ENCODE data around the gene FLT1.
A peak's percentile ranks its signal among the peaks of the same experiment; 100 is the strongest.

Gene FLT1

DNA sequence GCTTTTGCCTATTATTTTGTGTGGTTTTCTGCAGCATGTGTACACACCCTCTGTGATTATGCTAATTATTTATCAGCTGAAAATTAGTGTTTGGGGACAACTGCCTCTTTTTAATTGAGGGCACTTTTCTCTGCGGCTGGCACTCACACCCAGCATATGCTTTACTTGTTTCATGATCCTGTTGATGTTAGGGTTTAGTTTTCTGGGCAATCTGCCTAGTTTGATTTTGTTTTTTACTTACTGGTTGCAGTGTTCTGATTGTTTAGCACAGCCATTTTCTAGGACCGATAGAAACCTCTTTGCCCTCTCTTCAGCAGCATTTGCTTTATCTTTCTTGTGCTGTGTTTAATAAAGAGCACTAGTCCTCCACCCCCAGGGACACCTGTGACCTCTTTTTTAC is 195.0 kb downstream of the FLT1 start:
- no peak for ATAC-seq (ENCODE audit: insufficient read depth, low read depth)
- Histone ChIP-seq H3K27ac (ENCODE audit: low read length) (no peak overlapping the region), H3K9me3 (ENCODE audit: insufficient read depth, low read length, severe bottlenecking) (no peaks in the 10 kb centered on the region), H2AFZ (ENCODE audit: low read depth, low read length) (no peak overlapping the region), H3K36me3 (ENCODE audit: insufficient read depth, low read length) (peaks cover 7% of the 10 kb centered on the region; the same call in 1 of the 2 replicates), H4K20me1 (ENCODE audit: insufficient read depth, low read length) (no peaks in the 10 kb centered on the region), H3K4me1 (ENCODE audit: insufficient read depth, low read length) (peaks cover 5% of the 10 kb centered on the region; the same call in 1 of the 2 replicates), H3K4me2 (ENCODE audit: insufficient read depth, low read length) (no peak overlapping the region), H3K79me2 (ENCODE audit: insufficient read depth, low read length) (no peaks in the 10 kb centered on the region), H3K9ac (ENCODE audit: low read depth, low read length) (no peak overlapping the region), H3K4me3 (ENCODE audit: low read depth in 1 of 2, low read length in 2 of 2) (no peak overlapping the region), H3K27me3 (ENCODE audit: insufficient read depth, low read length, poor library complexity) (no peaks in the 10 kb centered on the region)
- no peak for DNase-seq
- TF ChIP-seq, protein P1, sequence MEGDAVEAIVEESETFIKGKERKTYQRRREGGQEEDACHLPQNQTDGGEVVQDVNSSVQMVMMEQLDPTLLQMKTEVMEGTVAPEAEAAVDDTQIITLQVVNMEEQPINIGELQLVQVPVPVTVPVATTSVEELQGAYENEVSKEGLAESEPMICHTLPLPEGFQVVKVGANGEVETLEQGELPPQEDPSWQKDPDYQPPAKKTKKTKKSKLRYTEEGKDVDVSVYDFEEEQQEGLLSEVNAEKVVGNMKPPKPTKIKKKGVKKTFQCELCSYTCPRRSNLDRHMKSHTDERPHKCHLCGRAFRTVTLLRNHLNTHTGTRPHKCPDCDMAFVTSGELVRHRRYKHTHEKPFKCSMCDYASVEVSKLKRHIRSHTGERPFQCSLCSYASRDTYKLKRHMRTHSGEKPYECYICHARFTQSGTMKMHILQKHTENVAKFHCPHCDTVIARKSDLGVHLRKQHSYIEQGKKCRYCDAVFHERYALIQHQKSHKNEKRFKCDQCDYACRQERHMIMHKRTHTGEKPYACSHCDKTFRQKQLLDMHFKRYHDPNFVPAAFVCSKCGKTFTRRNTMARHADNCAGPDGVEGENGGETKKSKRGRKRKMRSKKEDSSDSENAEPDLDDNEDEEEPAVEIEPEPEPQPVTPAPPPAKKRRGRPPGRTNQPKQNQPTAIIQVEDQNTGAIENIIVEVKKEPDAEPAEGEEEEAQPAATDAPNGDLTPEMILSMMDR (IDR thresholded peaks at IDR 0.05; ENCODE audit: borderline replicate concordance, extremely low read depth, low read length, poor library complexity, severe bottlenecking) = no peak
- TF ChIP-seq EZH2 (IDR thresholded peaks at IDR 0.05; ENCODE audit: borderline replicate concordance, low read depth, low read length, severe bottlenecking) = no peak

DNA sequence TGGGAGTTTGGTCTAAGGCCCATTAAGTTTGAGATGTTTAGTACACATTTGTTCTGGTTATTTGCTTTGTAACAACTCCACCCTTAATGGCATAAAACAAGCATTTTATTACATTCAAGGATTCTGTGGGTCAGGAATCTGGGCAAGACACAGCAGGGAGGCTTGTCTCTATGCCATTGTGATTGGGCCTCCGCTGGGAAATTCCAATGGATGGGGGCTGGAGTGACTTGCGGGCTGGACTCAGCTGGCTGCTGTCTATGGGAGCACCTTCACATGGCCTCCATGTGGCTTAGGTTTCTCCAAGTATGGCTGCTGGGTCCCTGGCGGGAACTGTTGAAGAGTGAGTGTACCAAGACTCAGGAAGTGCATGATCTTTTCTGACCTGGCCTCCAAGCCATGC is 197.6 kb downstream of the FLT1 start:
- Histone ChIP-seq H3K4me3 (ENCODE audit: low read depth in 1 of 2, low read length in 2 of 2) (no peak overlapping the region), H3K27me3 (ENCODE audit: insufficient read depth, low read length, poor library complexity) (no peaks in the 10 kb centered on the region), H2AFZ (ENCODE audit: low read depth, low read length) (no peak overlapping the region), H4K20me1 (ENCODE audit: insufficient read depth, low read length) (no peaks in the 10 kb centered on the region), H3K27ac (ENCODE audit: low read length) (no peak overlapping the region), H3K4me2 (ENCODE audit: insufficient read depth, low read length) (no peak overlapping the region), H3K36me3 (ENCODE audit: insufficient read depth, low read length) (peaks cover 32% of the 10 kb centered on the region), H3K79me2 (ENCODE audit: insufficient read depth, low read length) (no peaks in the 10 kb centered on the region), H3K4me1 (ENCODE audit: insufficient read depth, low read length) (peaks cover 5% of the 10 kb centered on the region; the same call in 1 of the 2 replicates), H3K9me3 (ENCODE audit: insufficient read depth, low read length, severe bottlenecking) (no peaks in the 10 kb centered on the region), H3K9ac (ENCODE audit: low read depth, low read length) (no peak overlapping the region)
- no peak for DNase-seq
- ATAC-seq (ENCODE audit: insufficient read depth, low read depth) = 0 out of 3 replicates have a peak, but pooled peaks have one; percentile 33
- TF ChIP-seq, protein P1 (IDR thresholded peaks at IDR 0.05; ENCODE audit: borderline replicate concordance, extremely low read depth, low read length, poor library complexity, severe bottlenecking) = no peak
- no peak for TF ChIP-seq EZH2 (IDR thresholded peaks at IDR 0.05; ENCODE audit: borderline replicate concordance, low read depth, low read length, severe bottlenecking)

DNA sequence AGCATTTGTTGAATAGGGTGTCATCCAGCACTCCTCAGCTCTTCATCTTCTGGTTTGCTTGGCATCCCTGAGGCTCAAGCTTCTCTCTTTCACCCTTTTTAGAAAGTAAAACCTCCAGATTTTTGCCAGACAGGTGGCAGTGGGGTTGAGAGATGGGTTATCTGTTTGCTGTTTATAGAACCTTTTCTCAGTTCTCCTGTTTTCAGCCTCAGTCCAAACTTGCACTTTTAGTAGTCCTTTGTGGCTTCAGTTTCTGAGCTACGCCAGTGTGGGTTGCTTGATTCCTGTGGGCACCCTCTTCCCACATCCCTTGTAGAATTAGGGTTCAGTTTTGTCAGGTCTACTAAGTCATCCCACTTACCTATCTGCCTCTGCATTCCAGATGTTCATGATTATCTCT is 208.7 kb downstream of the FLT1 start:
- H3K9me3 ChIP-seq (ENCODE audit: insufficient read depth, low read length, severe bottlenecking) = no peaks in the 10 kb centered on the region
- DNase-seq (no peak), ATAC-seq (ENCODE audit: insufficient read depth, low read depth) (no peak)
- H3K27ac ChIP-seq (ENCODE audit: low read length) = no peak overlapping the region
- H3K27me3 ChIP-seq (ENCODE audit: insufficient read depth, low read length, poor library complexity) = no peaks in the 10 kb centered on the region
- H3K4me3 ChIP-seq (ENCODE audit: low read depth in 1 of 2, low read length in 2 of 2) = no peak overlapping the region
- no peaks in the 10 kb centered on the region for H4K20me1 ChIP-seq (ENCODE audit: insufficient read depth, low read length)
- H3K79me2 ChIP-seq (ENCODE audit: insufficient read depth, low read length) = no peaks in the 10 kb centered on the region
- H3K4me1 ChIP-seq (ENCODE audit: insufficient read depth, low read length) = no peaks in the 10 kb centered on the region
- TF ChIP-seq, protein P1 (IDR thresholded peaks at IDR 0.05; ENCODE audit: borderline replicate concordance, extremely low read depth, low read length, poor library complexity, severe bottlenecking) = no peak
- no peak for TF ChIP-seq EZH2 (IDR thresholded peaks at IDR 0.05; ENCODE audit: borderline replicate concordance, low read depth, low read length, severe bottlenecking)
- H3K4me2 ChIP-seq (ENCODE audit: insufficient read depth, low read length) = no peak overlapping the region
- no peak overlapping the region for H3K9ac ChIP-seq (ENCODE audit: low read depth, low read length)
- H2AFZ ChIP-seq (ENCODE audit: low read depth, low read length) = no peak overlapping the region
- H3K36me3 ChIP-seq (ENCODE audit: insufficient read depth, low read length) = peaks cover 73% of the 10 kb centered on the region

DNA sequence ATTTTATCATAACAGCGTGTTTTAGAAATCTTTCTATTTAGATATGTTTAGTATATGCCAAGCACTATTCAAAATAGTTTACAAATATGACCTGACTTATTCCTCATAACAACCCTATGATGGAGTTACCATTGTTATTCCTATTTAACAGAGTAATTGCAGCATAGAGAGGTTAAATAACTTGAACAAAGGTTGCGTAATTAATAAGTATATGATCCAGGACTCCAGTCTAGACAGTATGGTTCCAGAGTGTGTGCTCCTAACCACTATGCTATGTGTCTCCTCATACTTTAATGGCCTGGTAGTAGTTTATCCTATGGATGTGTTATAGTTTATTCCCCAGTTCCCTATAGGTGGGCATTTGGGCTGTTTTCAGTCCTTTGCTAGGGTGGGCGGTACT is 211.3 kb downstream of the FLT1 start:
- TF ChIP-seq, protein P1 (IDR thresholded peaks at IDR 0.05; ENCODE audit: borderline replicate concordance, extremely low read depth, low read length, poor library complexity, severe bottlenecking) = no peak
- no peak for TF ChIP-seq EZH2 (IDR thresholded peaks at IDR 0.05; ENCODE audit: borderline replicate concordance, low read depth, low read length, severe bottlenecking)
- Histone ChIP-seq H3K4me3 (ENCODE audit: low read depth in 1 of 2, low read length in 2 of 2) (no peak overlapping the region), H3K79me2 (ENCODE audit: insufficient read depth, low read length) (no peaks in the 10 kb centered on the region), H3K4me1 (ENCODE audit: insufficient read depth, low read length) (no peaks in the 10 kb centered on the region), H3K36me3 (ENCODE audit: insufficient read depth, low read length) (peaks cover 76% of the 10 kb centered on the region), H2AFZ (ENCODE audit: low read depth, low read length) (no peak overlapping the region), H3K4me2 (ENCODE audit: insufficient read depth, low read length) (no peak overlapping the region), H3K9ac (ENCODE audit: low read depth, low read length) (no peak overlapping the region), H4K20me1 (ENCODE audit: insufficient read depth, low read length) (no peaks in the 10 kb centered on the region), H3K27me3 (ENCODE audit: insufficient read depth, low read length, poor library complexity) (no peaks in the 10 kb centered on the region), H3K9me3 (ENCODE audit: insufficient read depth, low read length, severe bottlenecking) (no peaks in the 10 kb centered on the region), H3K27ac (ENCODE audit: low read length) (no peak overlapping the region)
- DNase-seq (no peak), ATAC-seq (ENCODE audit: insufficient read depth, low read depth) (no peak)

All from DND-41 (cell line).